NAMALWA (cell line): ENCODE data around the gene UBAC2.

ENCODE experiments used
- DNase-seq: peaks from one replicate; pipeline ENCODE4 v3.0.0-alpha.2; 2015; ENCODE audit warnings: low spot score

Gene UBAC2

DNA sequence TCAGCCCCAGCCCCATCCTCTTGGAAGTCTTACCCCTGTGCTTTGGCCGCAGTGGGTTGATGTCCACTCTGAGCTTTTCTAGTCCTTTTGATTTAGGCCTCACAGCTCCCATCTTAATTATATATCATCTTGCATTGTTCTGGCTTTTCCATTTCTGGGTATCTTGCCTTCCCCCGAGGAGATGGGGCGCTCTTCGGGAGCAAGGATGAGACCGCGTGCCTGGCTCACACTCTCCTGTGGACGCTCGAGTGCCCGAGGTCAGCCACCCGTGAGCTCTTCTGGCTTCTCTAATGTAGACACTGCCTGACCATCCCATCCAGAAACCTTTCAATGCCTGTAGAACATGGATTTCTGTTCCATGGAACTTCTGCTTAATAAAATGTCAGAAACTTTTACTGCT lies 160.0 kb downstream of the UBAC2 start:
- no peak for DNase-seq

DNA sequence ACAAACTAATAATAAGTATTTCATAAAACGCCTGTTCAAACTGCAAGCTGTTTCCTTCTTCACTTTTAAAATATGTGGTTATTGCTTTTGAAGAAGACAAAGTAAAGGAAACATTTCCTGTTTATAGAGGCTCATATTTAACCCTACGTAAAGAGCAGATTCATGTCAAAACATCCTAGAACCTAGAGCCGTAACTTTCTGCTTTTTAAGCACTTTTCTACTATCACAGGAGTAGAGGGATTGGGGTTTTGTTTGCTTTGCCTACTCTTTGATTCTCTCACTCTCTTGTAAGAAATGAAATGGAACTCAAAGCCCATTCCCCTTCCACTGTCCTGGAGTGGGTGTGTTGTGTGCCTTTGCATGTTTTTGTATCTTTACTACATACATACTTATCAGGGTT lies 160.5 kb downstream of the UBAC2 start:
- no peak for DNase-seq

DNA sequence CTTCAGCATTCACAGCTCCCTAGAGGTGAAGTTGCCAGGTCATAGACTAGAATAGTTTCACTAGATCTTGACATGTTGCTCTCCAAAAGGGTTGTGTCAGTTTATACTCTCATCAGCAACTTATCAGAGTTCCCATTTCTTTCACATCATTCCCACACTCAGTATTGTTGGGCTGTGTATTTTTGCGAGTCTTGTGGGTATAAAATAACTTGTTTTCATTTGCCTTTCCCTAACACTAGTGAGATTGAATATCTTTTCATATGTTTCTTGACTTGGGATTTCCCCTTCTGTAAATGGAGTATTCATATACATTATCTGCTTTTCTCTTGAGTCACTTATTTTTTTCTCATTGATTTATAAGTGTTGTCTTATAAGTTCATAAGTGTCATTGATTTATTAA lies 161.7 kb downstream of the UBAC2 start:
- no peak for DNase-seq

DNA sequence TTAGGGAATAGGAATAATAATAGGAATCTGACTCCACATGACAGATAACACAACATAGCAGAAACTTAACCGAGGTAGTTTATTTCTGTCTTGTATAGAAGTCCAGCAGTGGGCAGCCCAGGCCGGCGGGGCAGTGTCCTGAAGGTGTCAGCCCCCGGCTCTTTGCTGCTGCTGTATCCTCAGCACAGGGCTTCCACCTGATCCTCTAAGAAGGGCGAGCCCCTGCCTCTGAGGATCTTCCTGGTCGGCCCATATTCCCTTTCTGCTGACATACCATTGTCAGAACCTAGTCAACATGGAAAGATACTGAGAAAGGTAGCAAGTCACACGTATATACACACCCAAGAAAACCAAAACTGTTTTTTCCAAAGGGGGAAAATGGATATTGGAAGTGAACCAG lies 162.7 kb downstream of the UBAC2 start:
- DNase-seq: no peak

DNA sequence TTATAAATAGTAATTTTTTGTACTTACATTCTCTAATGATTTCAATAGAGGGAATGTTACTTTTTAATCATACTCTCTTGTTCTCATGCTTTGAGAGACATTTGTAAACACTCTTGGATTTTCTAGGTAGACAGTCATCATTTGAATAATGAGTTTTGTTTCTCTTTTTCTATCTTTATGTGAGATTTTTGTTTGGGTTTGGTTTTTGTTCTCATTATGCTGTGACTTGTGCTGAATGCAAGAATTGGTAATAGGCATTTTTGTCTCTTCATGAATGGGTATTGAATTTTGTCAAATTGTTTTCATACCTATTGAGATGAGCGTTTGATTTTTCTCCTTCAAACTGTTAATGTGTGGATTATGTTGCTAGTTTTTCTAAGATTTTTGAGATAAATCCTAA lies 163.3 kb downstream of the UBAC2 start:
- DNase-seq: no peak

DNA sequence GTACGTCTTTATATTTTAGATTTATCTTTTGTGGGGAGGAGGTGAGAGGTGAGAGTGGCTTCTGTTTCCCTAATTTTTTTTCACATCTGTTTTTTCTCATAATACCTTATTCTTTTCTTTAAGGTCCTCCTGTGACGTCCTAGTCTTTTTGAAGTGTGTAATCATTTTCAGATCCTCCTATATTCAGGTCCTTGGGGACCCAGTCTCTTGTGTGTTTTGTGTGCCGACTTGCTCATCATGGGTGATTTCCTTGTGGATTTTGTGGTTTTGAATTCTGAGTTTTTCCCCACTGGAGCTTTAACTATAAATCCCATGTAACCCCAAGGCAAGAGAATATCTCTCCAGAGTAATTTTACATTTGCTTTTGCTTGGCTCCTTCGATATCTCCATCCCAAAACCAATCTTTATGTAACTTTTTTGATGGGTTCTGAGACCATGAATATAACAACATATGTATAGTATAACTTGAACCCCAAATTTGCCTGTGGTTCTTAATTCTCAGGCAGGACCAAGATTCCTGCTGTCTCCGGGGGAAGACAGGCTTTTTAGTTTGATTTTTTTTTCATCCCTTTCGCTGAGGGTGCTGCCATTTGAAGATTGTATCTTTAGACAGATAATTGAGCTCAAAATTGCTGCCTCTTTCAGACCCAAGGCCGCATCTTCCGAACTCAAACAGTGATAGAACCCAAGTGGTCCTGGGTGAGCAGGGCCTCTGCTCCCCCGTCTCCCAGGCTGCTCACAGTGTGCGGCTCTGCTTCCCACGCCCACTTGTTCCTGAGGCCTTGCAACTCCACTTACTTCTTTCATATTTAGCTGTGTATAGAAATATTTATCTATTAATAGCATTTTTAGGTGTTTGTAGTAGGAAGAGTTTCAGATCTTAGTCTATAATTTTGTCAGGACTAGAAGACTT lies 165.7 kb downstream of the UBAC2 start:
- no peak for DNase-seq

DNA sequence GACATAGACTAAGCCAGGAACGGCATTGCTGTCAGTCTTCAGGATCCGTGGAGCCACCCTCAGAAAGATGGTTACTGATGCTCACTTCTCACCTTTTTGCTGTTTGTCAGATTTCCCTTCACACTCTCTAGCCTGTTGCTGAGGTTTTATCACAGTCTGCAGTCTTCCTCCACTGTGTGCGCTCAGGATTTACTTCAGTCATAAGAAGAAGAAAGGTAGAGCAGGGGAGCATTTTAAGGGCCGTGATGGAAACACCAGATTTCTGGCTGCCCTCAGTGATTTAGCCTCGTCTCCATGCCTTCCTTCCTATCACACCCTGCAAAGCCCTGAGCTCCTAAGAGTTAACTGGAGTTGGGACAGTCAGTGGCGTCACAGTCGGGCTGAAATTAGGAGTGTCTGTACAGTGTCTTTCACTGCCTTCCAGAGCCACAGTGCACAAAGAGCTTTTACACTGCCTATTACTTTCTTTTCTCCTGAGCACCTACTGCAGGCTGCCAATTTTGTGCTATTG lies 166.5 kb downstream of the UBAC2 start:
- no peak for DNase-seq

DNA sequence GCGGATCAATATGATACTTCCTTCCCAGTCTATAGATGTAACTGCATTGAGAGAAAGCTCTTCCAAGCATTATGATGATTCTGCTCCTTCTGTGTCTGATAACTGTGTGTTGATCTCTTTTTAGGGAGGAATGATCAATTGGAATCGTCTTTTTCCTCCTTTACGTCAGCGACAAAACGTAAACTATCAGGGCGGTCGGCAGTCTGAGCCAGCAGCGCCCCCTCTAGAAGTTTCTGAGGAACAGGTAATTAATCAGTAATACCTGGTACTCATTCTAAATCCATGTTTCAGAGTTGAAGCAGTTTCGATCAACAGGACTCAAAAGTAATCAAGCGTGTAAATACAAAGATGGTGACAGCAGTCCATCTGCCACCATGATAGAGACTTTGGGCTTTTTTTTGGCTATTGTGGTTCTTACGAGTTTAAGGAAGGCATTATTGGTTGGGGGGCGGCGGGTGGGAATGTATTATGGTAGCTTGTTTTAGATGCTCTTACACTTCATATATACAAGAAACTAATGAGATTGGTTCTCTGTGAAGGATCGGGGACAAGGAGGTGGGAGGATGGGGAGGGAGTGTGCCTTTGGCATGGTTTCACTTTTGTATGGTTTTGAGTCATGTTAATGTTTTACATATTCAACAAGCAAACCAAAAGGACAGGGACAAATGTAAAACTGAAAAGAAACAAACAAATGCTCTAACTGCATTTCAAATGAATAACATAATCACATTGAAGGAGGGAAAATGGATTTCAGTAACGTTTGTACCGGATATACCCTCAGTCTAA lies 167.2 kb downstream of the UBAC2 start:
- no peak for DNase-seq

DNA sequence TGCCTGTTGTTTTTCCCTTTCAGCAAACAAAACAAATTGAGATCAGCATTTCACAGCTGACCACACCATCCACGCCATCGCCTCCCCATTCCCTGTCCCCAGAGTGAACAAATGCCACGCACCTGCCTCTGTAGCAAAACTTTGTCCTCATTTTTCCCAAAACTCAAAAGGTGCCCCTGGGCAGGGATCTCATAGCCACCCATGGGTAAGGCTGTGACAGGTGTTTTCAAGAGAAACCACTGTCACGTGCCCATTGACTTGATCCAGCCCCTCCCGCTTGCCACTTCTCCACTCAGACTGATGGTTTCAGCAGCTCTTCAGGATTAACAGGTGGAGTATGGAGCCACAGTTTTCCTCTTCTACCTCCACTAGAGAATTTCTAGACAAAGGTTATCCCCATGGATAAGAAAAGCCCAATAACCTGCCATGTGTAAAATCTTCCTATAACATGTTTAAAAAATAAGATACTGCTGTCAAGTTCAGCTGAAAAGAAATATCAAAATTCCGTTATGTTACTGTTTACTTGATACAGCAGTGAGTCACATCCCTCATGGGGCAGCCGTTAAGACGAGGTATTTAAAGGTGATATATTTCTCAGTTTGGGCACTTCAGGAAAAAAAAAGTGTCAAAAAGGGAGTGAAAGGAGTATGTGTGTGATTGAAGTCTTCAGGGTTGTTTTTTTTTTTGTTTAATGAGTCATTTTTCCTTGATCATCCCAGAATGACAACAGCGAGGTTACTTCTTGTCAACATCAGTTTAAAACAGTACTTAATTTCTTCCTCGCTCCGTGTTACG lies 170.0 kb downstream of the UBAC2 start:
- DNase-seq: no peak

DNA sequence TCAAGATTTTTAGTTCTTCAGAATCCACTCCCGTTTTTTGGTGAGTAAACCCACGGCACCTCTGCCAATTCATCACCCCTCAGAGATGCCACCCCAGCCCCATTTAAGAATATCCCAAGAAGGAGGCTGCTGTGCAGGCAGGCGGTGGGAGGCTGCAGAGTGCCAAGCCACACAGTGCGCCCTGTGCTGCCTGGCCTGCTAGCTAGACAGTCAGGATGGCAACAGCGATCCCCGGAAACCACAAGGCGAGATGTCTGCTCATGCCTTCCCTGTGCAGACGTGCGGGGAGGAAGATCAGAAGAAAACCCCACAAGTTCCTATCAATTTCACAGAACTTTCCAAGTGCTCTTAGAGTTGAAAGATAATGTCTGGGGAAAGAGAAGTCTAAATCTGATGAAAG lies 171.3 kb downstream of the UBAC2 start:
- no peak for DNase-seq

DNA sequence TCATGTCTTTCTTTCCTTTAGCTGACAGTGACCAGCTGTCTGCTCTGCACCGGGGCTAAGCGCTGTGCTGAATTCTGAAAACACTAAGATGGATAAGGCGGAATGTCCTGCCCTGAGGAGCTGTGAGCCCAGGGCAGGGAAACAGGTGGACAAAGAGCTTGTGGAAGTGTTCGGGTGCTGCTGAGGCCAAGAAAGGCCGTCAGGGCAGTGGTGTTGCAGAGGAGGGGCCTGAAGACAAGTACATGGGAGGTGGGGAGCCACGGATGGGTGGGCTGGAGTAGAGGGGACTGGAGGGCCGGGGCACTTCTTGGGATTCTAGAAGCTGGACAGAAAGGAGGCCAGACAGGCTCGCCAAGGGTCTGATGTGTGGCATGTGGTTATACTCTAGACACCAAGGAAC lies 172.8 kb downstream of the UBAC2 start:
- no peak for DNase-seq

DNA sequence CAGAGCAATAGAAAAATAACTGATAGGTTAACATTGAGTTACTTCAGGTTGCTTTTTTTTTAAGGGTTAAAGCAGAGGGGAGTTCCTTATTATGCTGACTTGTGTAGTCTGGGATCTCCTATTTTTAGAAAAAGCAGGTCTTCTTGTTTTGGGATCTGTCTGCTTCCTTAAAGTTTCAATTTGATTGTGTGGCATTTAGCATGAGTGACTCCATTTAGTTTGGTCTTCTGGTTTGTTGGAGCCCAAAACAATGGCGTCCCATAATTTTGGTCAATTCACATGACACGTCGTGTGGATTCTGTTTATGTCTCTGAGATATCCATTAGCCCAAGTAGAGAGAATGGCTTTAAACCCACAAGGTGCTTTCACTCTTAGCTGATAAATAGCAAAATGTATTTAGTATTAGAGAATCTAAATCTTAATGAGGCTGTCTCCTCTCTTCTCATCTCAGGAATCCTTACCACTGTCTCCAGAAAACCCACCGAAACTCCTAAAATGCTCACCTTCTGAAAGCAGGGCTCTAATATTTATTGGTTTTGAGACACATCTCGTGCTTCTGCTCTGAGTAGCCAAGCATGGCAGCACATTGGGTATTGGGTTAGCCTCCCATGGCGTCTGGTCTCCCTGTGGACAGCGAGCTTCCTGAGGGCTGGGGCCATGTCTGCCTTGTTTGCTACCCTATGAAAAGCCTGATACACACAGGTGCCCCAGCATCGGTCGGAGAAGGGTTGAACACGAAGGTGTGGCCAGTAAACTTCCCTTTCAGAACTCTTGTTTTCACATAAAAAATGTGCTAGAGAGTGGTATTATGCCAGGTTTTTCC lies 173.7 kb downstream of the UBAC2 start:
- no peak for DNase-seq

DNA sequence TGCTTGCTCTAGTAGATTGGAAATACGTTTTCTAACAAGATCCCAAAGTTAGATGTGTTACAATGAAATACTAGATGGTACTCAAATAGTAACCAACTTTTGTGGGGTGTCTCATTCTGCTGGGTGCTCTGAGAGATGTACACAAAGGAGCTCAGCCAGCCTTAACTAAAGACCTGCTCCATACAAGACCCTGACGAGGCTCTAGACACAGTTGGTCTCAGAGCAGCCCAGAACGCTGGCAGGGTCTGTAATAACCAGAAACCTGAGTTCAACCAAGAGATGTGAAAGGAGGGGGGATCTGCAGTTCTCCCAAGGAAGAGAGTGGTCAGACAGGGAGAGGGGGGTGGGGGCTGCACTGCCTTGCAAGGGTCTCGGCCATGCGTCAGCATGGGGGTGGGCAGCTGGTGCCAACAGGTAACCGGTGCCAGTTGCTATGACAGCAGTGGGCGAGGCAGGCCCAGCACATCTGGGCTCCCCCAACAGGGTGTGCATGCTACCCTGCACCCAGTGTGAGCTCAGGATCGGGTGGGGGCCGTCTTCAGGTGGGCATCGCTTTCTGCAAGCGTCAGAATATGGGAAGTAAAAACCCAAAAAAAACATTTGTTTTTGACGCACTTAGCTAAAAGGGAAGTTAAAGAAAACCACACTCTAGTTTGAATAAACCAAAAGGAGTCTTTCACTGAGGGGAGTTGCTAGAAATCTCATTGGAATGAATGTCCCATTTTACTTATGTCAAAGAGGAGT lies 174.5 kb downstream of the UBAC2 start:
- DNase-seq: peak; percentile 91

DNA sequence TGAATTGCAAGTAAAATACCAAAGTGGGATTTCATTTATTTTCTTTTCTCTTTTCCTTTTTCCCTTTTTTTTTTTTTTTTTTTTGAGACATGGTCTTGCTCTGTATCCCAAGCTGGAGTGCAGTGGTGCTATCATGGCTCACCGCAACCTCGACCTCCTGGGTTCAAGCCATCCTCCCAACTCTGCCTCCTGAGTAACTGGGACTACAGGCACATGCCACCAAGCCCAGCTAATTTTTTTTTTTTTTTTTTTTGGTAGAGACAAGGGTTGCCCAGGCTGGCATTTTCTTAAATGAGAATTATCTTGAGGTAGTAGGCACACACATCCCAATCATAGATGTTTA lies 175.1 kb downstream of the UBAC2 start:
- DNase-seq: no peak

DNA sequence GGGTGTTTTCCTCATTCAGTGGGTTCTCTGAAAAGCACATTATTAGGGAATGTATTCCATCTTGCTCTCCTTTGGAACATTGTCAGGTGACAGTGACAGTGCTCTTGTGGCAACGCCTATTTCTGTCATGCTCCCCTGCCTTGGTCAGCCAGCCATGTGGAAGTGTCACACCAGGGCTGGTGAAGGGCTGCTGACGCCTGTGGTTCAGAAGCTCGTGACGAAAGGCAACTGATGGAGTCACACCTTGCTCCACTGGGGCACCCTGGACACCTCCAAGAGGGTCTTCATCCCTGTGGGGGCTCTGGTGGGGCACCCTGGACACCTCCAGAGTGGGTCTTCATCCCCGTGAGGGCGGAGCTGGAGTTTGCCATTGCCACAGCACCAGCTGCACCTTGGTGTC lies 175.5 kb downstream of the UBAC2 start:
- DNase-seq: peak; percentile 92

DNA sequence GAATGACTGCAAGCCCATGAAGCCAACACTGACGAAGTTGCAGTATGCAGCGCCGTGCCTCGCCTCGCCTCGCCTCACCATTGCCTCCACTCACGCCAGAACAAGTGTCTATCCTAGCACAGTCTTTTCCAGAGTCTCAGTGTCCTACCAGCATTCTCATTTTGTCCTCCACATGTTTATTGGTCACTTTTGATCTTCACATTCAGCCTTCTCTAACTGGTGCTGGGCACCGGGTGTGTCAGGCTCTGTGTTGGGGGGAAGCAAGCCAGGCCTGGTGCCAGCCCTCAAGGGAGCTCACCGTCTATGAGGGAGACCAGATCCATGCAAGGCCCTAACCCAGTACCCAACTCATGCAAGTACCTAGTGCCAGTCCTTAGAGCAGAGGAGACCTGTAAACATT lies 176.3 kb downstream of the UBAC2 start:
- DNase-seq: no peak

DNA sequence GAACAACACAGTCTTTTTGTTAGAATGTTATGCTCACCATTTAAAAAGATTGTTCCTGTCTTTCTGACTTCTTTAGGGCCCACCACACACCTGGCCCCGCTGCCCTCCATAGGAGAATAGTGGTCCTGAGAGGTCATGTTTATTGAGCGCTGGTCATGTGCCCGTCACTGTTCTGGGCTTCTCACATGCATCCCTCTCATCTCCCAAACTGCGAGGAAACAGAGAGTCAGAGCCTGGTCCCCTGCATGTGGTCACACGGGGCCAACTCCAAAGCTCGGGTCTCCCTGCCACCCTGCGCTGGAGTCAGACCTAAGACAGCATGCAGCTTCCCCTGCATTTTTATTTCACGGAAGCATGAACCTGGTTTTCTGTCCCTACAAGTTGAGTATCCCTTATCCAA lies 177.0 kb downstream of the UBAC2 start:
- DNase-seq: no peak

DNA sequence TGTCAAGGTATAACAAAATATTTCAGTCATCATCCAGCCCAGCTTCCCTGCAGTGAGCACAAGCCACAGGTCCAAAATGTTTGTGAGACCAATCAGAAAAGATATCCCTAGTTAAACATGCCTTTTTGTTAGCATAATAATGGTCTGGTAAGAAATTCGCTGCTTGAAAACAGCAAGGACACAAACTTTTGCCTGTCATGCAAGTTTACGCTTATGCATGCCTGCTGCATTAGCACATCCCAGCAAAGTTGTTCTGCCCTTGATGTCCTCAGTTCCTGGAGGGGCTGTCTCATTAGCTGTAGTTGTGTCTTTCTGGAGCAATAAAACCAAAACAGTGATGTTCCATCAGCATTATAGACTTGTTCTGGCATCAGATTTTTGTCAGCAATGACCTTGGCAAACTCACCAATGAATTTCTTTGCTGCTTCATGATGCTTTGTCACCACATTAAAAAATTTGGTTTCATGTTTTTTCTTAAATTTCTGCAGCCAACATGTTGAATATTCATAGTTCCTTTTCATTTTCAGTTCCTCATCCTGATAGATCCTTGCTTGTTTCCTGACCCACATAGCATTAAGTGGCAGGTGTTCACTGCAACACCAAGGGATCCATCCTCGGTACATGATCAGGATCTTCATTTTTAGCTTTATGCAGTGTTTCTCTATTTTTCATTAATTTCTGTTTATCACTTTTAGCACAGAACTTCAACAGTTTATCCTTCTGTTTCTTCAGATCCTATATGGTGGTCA lies 178.5 kb downstream of the UBAC2 start:
- peak; percentile 43 for DNase-seq

DNA sequence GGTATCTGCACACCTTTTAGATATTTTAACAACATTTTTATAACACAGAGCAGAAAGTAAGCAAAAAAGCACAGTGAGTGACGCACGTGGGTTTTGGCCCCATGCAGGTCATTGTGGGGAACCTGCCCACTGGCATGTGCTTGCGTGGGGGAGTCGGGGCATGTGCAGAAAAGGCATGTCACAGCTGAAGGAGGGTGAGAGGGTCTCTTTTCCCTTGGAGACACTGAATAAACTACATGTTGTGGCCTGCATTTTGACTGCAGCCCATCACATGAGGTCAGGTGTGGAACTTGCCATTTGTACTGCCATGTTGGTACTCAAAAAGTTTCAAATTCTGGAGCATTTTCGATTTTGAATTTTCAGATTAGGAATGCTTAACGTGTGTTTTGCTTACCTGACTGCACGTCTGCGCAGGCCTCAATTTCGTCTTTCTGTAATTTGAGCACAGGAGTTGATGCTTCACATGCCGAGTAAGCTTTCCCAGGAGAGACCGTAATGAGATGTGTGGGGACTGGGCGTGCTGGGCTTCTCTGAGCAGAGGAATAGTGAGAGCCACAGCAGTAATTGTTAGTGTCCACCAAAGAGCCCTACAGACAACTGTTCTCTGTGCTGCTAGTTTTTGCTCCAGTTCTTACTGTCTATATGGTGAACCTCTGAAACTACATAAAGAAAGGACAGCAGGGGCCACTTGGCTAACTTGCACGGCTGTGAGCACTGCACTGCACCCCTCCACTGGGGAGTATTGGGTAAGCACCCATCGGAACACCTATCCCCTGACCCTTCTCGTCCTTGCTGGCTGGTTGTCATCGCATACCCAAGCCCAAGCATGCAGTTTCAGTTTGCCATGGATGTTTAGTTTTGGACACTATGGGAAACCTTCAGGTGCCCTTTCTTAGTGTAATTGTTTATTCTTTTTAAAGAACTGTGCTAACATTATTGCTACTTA lies 179.5 kb downstream of the UBAC2 start:
- DNase-seq: no peak
